Breast epithelium (tissue), 4 donors: Measurements from ENCODE around the gene DSG2. TPM values are rescaled to one million over a fixed set of nuclear protein-coding genes. Genes with fewer than 3 reads are reported as not detected.

Experiments used
- DNase-seq, 2 donors: peaks; one replicate each; pipeline ENCODE4 v3.0.0-alpha.2; 2019; ENCODE audit warnings: low spot score in 2 of 2
- H3K27ac ChIP-seq, 2 donors: fragments of 200-600 bp; sonication (generic) in 1 of 2; one replicate each; pipeline ENCODE4 v1.5.1; 2016 to 2019; ENCODE audit warnings: mild to moderate bottlenecking in 1 of 2
- H3K27me3 ChIP-seq, 2 donors: fragments of 200-600 bp; sonication (generic) in 1 of 2; one replicate each; pipeline versions ENCODE4 v1.5.1 to v1.6.0; 2017 to 2019; ENCODE audit warnings: control low read depth in 1 of 2, mild to moderate bottlenecking in 1 of 2
- H3K36me3 ChIP-seq: fragments of 200-600 bp; one replicate; pipeline ENCODE4 v1.5.1; 2019
- H3K4me1 ChIP-seq, 2 donors: fragments of 200-600 bp; sonication (generic); one replicate each; pipeline ENCODE4 v1.5.1; 2016 to 2019; ENCODE audit warnings: control low read depth in 1 of 2
- H3K4me3 ChIP-seq, 3 donors: fragments of 200-600 bp; sonication (generic); 1 replicate in 2 of 3; 2 replicates in 1 of 3; pipeline ENCODE4 v1.5.1; 2016 to 2019; ENCODE audit warnings: mild to moderate bottlenecking in 3 of 3, moderate library complexity in 2 of 3
- H3K9me3 ChIP-seq, 2 donors: fragments of 200-600 bp; sonication (generic) in 1 of 2; one replicate each; pipeline ENCODE4 v1.5.1; 2016 to 2019; ENCODE audit warnings: control low read depth in 1 of 2
- CTCF ChIP-seq, 3 donors: fragments of 450-650 bp; IDR thresholded peaks; one replicate each; pipeline ENCODE4 v1.5.1; 2016 to 2017; ENCODE audit warnings: antibody characterized with exemption in 3 of 3, mild to moderate bottlenecking in 3 of 3, moderate library complexity in 3 of 3
- POLR2A ChIP-seq: fragments of 450-650 bp; IDR thresholded peaks from one replicate; pipeline ENCODE4 v1.6.1; 2016; ENCODE audit warnings: antibody characterized with exemption, mild to moderate bottlenecking, moderate library complexity
- POLR2AphosphoS5 ChIP-seq, 3 donors: sonication (generic); formaldehyde crosslinking; IDR thresholded peaks; one replicate each; pipeline ENCODE4 v1.6.1; 2017; ENCODE audit warnings: antibody characterized with exemption in 3 of 3
- intact Hi-C: fragments of 100-400 bp; cut with DNase I; formaldehyde crosslinking; loops from one replicate; pipeline ENCODE4 v1.15.1; 2023; ENCODE audit warnings: low total_unique reads
- total RNA-seq, 3 donors: library from RNA; depleted of rRNA; stranded (reverse); fragments of >200 nt; gene quantifications; one replicate each; pipeline ENCODE4 v1.1.0, GENCODE V29; 2016

DSG2 gene
- total RNA-seq, 3 donors from 2014 or later: 14.1 to 125 (median 61.3) TPM

GRCh38 chr18:31595121-31595771 lies 97.3 kb downstream of the DSG2 start:
- no peak for DNase-seq
- TF ChIP-seq POLR2A (no peak), CTCF (IDR thresholded peaks at IDR 0.05) (no peak), POLR2AphosphoS5 (IDR thresholded peaks at IDR 0.05) (no peak)
- Histone ChIP-seq H3K9me3 (no peaks in the 10 kb centered on the region), H3K27me3 (no peaks in the 10 kb centered on the region), H3K27ac (no peak overlapping the region), H3K36me3 (no peaks in the 10 kb centered on the region), H3K4me3 (no peak overlapping the region), H3K4me1 (no peaks in the 10 kb centered on the region)
- intact Hi-C loops: no loop called here

- no peaks in the 10 kb centered on the region for H3K9me3 ChIP-seq
- no peak for TF ChIP-seq POLR2A
- intact Hi-C loops: no loop called here
- H3K27ac ChIP-seq: no peak overlapping the region
- no peaks in the 10 kb centered on the region for H3K4me1 ChIP-seq
- H3K4me3 ChIP-seq: no peak overlapping the region
- DNase-seq: no peak
- no peaks in the 10 kb centered on the region for H3K36me3 ChIP-seq
- no peaks in the 10 kb centered on the region for H3K27me3 ChIP-seq
Observed at GRCh38 chr18:31596081-31596872, 98.3 kb downstream of the DSG2 start.

- no peak overlapping the region for H3K4me3 ChIP-seq
- intact Hi-C loops: no loop called here
- no peaks in the 10 kb centered on the region for H3K36me3 ChIP-seq
- no peaks in the 10 kb centered on the region for H3K9me3 ChIP-seq
- TF ChIP-seq POLR2A: no peak
- H3K27me3 ChIP-seq: no peaks in the 10 kb centered on the region
- H3K4me1 ChIP-seq: no peaks in the 10 kb centered on the region
- no peak overlapping the region for H3K27ac ChIP-seq
- no peak for DNase-seq
Observed at GRCh38 chr18:31598021-31598805, 100.2 kb downstream of the DSG2 start.

Other genes starting within 250 kb of the DSG2 start
- gene DSG1, start 180.0 kb upstream of the DSG2 start, total RNA-seq: 10 to 100 TPM in 1 of 3 donors, 1 to 10 TPM in 1, not detected in 1; 2.6 to 22.2 TPM
- gene DSG4, start 121.4 kb upstream of the DSG2 start, total RNA-seq: not detected
- gene DSG3, start 50.4 kb upstream of the DSG2 start, total RNA-seq: 10 to 100 TPM in 2 of 3 donors, not detected in 1; 21.0 to 40.1 TPM
- not detected for gene TTR, start 93.7 kb downstream of the DSG2 start, total RNA-seq
- 1 to 10 TPM; 2.9 to 3.8 (median 3.0) TPM for gene B4GALT6, start 186.4 kb downstream of the DSG2 start, total RNA-seq